ENCODE measurements around the gene CYP4F22.

DNA sequence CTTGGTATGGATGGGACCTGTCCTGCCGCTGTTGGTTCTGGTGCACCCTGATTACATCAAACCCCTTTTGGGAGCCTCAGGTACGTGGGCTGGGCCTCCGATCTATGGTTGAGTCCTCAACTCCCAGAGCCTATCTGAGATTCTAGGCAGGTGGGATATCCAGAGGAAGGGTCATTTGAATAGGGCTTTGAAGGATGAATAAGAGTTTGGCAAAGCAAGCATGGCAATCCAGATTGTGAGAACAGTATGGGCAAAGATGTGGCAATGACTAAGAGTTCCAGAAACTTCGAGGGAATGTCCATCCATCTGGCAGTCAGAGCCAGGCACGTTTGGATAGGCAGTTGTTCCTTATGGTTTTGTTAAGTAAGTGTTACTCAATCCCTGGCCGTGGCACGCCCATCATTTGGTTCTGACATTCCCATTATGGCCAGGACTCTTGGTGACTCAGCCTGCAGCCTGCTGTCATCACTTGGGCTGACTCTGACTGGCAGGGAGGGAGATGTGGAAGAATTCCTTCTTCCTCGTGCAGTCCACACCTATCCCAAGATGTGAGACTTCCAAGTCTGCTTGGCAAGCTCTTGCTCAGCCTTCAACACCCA is 21.5 kb downstream of the CYP4F22 start:
- TF ChIP-seq, protein P1, sequence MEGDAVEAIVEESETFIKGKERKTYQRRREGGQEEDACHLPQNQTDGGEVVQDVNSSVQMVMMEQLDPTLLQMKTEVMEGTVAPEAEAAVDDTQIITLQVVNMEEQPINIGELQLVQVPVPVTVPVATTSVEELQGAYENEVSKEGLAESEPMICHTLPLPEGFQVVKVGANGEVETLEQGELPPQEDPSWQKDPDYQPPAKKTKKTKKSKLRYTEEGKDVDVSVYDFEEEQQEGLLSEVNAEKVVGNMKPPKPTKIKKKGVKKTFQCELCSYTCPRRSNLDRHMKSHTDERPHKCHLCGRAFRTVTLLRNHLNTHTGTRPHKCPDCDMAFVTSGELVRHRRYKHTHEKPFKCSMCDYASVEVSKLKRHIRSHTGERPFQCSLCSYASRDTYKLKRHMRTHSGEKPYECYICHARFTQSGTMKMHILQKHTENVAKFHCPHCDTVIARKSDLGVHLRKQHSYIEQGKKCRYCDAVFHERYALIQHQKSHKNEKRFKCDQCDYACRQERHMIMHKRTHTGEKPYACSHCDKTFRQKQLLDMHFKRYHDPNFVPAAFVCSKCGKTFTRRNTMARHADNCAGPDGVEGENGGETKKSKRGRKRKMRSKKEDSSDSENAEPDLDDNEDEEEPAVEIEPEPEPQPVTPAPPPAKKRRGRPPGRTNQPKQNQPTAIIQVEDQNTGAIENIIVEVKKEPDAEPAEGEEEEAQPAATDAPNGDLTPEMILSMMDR (IDR thresholded peaks at IDR 0.05), result no peak
- no peak for TF ChIP-seq POLR2A (IDR thresholded peaks at IDR 0.05)

All from thyroid gland (tissue), 4 donors.